NAMALWA (cell line): ENCODE results near the gene DYNLT5.
"Not testable (repeated sequence)": the region's sequence is repeated elsewhere in the genome, so short reads cannot be mapped to it uniquely, and the experiment has no call there.

Experiments used
- DNase-seq: peaks from one replicate; pipeline ENCODE4 v3.0.0-alpha.2; 2015; ENCODE audit warnings: low spot score

DYNLT5 gene

DNA sequence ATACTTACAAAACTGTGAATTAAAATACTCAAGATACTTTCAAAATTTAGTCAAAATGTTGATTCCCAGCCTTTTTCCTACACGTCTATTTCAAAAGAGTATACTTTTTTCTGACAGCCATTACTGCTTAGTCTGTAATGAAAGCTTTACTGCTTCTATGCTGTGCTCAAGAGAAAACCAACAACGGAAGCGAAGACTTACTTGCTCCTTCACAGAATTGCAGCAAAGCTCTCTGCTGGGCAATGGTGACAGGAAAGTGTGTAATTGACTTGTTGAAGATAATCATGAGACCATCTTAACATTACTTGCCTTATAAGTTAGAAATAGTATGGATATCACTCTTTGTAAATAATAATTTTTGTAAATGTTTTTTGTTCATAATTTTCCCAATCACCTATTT lies 1.7 kb upstream of the DYNLT5 start:
- DNase-seq: no peak

DNA sequence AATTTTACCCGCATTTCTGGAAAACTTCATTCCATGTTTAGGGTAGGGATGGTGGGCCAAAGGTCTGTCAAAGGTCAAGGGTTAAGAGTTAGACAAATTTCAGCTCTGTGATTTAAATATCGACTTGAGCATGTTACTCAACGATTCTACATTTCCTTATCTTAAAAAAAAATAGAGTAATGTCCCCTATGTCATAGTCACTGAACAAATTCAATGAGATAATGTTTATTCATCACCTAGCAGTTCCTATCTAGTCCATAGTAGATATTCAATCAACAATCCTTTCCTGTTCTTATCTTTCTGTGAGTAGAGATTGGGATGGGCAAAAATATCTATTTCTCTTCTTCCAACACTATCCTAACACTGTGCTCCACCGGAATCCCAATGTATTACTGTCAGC lies 1.1 kb upstream of the DYNLT5 start:
- no peak for DNase-seq

DNA sequence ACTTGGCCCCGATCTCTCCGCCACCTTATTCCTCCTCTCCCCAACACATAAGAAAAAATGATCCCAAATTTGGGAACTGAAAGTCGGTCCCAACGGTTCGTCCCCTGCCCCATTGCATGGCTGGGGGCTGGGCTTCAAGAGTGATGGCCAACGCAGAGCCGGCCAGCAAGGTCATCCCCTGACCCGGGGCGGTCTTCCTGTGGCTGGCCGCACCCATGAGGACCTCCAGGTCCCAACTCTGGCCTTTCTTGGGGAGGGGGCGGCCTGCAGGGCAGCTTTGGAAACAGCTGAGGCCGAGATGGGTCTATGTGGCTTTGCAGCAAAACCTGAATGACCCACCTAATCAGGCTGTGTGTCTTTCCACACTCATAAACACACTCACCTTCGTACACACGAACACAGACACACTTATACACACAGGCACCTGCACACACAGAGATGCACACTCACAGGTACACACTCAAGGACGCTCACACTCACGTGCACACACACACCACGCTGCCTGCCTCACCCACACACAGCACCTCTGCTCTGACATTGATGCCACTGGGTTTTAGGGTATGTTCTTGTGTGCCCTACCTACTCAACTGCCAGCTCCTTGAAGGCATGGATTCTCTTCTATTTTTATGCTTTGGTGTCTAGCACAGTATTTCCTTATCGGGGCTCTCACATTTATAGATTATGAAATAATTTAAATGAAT lies 562 bp downstream of the DYNLT5 start:
- DNase-seq: no peak

DNA sequence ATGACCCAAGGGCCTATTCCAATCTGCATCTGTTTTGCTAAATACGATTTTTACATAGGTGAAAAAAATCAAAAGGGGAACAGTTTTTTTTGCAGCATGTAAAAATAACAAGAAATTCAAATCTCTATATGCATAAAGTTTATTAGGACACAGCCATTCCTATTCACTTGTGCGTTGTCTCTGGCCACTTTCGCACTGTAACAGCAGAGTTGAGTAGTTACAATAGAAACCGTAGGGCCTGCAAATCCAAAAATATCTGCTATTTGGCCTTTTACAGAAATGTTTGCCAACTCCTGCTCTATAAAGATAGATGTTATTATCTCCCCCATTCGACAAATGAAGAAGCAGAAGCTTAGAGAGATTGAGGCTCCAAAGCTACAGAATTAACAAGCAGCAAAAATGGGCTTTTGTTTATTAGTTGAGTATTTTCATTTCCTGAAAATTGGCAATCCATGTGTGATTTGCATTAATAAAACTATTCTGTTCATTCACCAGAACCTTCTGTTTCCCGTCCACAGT lies 5.5 kb downstream of the DYNLT5 start:
- no peak for DNase-seq

DNA sequence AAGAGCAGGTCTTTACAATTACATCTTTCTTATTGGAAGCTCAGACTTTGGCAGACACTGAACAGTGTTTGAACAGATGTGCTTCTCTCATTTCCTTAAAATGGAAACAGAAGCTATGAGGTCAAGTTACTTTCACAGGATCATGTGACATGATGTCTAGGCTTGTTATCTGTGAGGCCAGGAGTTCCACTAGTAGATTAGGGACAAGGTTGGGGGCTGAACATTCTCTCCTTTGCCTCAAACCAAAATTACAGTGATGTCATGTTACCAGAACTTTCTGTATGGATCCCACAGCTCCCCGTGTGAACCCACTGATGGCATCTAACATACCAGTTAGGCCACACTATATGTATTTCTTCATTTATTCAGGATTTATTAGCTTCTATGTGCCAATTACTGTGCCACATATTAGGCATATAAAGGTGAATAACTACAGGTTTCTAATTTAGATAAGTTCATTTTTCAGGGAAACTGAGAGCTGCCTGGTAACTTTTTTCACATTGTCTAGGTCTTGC lies 6.0 kb downstream of the DYNLT5 start:
- DNase-seq: peak; percentile 44

DNA sequence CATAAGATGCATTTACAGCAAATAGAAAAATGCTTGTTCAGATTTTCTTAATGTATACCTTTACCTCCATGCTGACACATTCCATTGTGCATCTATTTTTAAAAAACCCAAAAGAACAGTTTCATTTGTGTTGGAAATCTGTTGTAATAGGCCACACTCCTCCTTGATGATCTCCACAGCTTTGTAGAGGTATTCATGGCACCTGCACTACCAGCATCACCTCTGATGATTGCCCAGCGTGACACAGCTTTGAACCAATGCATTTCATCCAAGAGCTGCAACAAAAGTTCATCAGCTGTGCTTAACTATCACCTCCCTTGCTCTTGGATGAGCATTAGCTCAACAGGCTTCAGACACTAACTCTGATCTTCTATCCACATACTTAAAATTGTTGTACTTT lies 8.2 kb downstream of the DYNLT5 start:
- no peak for DNase-seq

DNA sequence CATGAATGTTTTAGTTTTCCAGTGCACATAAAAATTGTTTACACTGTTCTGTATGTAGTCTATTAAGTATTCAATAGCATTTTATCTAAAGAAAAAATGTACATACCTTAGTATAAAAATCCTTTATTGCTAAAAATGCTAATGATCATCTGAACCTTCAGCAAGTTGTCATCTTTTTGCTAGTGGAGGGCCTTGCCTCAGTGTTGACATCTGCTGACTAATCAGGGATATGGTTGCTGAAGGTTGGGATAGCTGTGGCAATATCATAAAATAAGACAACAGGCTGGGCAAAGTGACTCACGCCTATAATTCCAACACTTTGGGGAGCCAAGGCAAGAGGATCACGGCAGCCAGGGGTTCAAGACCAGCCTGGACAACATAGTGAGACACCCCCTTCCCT lies 9.0 kb downstream of the DYNLT5 start:
- no peak for DNase-seq

DNA sequence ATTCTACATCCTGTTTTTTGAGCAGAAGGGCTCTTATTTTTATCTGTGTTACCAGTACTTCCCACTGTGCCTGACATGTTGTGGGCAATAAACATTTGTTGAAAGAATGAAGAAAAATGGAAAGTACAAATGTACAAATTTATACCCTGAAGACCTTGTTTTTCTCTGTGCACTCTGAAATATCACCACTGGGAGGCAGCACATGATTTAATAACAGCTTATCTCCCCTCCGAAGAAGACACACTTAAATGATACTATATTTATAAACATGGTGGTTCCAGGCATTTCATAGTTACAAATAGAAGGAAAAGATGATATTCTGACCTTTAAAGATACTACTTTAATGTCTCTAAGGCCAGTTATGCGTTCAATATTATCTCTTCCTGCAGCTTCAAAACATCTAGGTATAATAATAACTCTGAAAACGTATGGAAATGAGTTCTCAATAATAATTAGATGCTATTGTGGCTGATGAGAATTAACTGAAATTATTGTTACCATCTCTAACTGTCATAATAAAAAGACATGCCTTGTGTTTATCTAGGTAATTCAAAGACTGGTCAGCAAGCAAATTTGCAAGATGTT lies 12.8 kb downstream of the DYNLT5 start:
- peak; percentile 82 for DNase-seq

DNA sequence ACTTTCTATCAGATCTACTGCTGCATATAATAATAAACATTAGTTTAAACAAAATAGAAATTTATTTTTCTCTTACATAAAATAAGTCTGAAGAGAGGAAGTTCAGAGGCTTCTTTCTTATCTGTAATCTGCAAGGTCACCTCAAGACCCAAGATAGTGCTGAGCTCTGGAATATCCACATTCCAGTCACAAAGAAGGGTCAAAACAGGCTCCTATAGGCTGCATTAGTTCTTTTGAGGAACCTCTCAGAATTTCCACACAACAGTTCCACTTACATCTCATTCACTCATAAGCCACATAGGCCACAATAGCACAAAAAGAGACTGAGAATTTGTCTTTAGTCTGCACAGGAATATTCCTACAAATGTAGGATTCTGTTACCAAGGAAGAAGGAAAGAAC lies 15.4 kb downstream of the DYNLT5 start:
- DNase-seq: no peak

DNA sequence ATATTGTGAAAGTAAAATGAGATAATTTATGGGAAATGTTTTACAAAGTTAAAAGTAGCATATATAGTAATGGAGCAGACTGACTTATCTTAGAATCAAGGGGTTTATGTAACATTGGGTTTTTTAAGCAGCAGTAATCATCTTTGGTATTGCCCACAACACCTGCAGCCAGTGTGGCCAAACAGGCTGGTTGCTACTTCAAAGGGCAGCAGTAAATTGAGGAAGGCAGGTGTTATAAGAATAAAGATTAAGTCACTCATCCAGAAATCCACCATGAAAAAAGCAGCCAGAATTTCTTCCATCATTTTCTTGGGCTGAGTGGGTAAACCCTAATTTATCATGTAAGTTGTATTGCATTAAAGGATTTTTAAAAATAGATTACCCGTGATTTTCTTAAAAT lies 16.7 kb downstream of the DYNLT5 start:
- DNase-seq: no peak

DNA sequence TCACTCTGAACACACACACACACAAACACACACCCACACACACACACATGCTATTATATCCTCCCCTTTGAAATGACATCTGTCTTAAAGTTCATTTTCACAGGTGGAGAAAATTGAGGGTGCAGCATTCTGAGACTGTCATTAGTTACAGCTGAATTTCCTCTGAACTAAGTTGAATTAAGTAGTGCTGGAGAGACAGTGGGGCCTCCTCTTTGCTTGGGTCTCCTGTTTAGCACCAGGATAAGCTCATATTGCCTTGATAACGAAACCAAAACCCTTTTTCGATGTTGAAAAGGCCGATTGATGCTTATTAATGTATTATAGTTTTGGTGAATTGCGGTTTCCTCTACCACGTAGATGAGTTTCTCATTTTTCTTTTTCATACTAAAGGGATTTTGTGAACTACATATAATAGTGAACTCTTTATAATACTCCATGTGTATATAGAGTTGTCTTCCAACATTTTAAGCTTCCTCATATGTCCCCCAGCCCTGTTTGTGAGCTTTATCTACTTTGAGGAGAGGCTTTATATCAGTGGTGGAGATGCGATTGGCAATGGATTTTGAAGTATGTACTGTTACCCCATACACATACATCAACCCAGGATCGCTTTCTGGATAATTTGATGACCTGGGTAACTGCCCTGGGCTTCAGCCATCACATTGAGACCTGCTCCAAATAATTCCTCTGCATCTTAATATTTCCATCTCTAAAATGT lies 17.4 kb downstream of the DYNLT5 start:
- peak; percentile 18 for DNase-seq

DNA sequence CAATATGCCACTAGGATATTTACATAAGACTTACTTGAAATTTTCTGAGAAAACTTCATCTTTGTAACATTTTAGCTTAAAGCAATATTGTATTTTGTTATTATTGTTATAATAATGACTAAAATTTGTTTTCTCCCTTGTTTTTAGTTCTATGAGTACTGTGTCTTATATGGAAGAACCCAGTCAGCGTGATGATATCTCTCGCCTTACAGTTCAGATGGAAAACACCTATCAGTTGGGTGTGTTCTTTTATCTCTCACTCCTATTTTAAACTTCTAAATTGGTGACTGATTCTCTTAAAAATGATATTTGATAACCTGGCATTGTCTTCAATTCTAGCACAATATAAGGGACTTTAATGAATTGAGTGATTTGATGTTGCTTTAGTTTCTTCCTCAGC lies 18.0 kb downstream of the DYNLT5 start:
- no peak for DNase-seq

DNA sequence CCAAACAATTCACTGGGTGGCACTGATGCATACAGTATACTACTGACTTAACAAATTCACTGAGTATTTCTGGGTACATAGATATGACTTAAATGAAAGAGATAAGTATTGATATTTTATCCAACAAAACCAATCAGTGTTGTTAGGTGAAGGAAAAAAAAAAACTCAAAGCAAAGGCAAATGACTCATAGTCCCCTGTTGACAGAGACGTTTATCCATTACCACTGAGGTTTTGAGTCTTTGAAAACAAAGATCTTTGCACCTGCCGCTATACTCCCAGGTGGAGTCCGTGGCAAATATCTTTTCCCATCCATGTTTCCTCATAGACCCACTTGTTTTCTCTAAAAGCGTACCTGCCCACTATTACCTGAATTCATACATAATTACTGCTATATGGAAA lies 18.4 kb downstream of the DYNLT5 start:
- DNase-seq: no peak

DNA sequence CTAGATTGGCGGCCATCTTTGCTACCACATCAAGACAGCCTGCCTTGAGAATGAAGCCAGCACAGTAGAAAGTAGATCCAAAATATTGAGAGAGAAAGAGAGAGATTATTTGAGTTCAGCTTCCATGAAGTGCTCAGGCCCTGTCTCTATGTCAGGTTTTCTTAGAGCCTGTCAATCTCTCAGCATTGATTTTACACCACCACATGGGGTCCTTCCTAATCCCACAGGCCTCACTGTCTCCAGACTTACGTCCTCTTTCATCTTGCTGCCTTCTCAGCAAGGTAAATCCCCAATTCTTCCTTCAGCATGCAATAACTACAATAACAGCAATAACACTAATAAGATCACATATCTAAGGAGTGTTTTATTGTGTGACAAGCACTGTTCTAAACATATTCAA lies 21.0 kb downstream of the DYNLT5 start:
- DNase-seq: no peak

DNA sequence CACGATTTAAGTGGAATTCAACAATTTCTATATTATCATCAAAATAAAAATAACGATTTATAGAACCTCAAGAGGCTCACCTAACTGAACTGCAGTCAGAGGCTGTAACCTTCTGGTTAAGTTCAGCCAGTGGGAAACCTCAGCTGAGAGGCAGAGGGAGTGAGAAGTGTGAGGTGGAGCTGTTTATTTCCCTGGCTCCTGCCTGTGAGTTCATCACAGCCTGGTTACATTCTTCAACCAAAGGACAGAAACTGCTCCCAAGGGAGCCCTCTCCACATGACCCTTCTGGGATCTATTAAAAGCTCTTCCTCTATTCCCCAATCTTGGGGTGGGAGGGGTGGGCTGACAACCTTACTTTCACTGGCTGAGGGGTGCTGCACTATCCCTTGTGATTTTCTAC lies 22.2 kb downstream of the DYNLT5 start:
- no peak for DNase-seq

DNA sequence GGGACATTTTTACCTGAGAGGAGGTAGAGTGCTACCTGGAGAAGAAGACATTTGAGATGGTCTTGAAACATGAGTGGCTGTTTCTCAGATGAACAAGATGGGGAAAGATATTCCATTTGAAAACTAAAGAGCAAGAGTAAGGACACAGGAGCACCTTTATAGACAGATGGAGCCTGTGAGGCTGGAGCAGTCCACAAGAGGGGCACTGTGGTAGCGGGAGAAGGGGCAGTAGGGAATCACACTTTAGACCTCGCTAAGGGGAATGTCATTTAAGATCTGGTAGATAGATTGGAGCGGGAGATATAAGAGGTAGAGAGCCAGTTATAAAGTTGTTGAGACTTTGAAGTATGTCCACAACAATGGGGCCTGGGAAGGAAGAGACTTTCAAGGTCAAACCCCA lies 23.4 kb downstream of the DYNLT5 start:
- DNase-seq: no peak

DNA sequence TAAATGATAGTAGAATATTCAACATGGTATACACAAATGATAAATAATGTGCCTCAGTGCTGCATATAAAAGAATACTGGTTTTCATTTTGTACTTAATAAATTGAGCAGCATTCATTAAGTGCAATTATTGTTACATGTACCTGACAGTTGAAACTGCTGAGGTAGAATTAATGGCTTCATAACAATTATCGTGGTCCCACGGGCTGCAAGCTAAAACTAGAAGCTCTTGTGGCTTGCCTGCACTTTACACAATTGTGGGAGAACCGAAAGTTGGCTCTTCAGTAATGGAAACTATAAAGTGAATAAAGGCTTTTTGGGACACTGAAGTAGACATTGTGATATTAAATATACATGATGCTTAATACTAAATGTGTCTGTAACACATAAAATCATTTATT lies 25.6 kb downstream of the DYNLT5 start:
- no peak for DNase-seq

DNA sequence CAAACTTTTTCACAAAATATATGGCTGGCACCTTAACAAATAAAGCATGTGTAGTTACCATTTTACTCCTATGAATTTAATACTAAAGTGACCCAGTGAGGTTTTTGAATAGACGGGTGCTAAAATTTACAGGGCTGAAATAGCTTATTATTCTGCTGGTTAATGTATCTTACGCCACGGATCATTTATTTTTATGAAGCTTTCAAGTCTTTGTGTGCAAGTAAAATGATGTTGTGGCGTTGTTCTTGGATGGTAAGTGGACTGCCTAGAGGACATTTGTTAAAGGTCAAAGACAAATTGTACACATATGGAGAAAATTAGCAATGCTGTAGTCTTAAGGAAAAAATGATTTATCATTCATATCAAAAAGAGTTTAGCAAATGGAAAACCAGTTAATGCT lies 26.0 kb downstream of the DYNLT5 start:
- DNase-seq: no peak

DNA sequence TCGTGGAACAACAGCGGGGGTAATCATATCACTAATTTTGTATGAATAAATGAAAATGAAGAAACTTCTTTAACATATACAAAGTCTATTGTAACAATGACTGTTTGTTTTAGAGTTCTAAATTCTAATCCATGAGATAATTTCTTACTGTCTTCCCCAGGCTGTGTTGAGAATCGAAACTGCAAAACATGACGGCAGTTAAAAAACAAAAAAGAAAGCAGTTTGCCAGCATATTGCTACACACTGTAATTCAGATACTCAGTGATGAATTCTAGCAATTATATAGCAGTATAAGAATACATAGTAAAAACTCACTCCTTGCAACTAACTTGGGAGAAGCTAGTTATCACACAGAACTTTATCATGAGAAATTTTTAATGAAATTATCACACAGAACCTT lies 26.7 kb downstream of the DYNLT5 start:
- DNase-seq: no peak

DNA sequence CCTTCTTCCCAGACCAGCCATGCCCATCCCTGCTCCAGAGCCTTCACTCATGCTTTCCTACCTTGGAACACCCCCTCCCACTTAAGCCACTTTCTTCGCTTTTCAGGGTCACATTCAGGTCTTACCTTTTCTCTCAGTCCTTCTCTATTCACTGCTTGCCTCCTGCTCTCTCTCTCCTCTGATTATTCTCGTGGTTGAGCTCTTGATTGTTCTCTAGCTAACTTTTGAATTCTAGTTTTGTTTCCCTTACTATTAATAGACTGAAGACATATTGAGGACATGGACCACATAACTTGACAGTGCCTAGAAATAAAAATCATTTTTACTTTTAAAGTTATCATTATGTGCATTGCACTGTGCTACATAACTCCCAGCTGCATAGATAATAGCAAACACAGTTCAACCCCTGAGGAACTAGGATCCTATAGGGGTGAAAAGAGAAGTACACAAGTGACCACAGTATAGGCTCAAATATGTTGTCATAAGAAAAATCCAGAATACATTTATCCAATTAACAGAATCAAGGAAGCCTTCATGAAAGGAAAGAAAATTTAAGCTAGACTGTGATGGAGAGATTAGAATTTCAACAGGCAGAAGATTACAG lies 27.3 kb downstream of the DYNLT5 start:
- DNase-seq: no peak

DNA sequence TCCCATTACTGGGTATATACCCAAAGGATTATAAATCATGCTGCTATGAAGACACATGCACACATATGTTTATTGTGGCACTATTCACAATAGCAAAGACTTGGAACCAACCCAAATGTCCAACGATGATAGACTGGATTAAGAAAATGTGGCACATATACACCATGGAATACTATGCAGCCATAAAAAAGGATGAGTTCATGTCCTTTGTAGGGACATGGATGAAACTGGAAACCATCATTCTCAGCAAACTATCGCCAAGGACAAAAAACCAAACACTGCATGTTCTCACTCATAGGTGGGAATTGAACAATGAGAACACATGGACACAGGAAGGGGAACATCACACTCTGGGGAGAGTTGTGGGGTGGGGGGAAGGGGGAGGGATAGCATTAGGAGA lies 33.5 kb downstream of the DYNLT5 start:
- not testable (repeated sequence) for DNase-seq

DNA sequence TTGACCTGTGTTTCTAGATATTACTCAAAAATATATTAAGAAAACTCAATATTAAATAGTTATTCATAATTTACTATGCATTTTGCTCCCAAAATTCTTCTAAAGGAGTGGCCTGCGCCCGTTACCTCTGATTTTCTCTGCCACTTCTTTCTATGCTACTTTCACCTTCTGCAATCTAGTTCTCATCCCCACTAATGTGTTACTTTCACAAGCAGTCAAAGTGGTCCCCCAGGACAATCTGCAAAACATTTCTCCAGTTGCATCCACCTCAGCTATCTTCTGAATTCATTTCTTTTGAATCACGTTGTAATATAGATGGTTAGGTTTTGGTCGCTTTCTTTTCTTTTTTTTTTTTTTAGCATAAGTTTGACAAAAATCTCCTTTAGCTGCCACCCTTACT lies 35.4 kb downstream of the DYNLT5 start:
- DNase-seq: no peak
